NCI-H146 treated with DMSO at 0.1 percent for 48 hours (cell line): ENCODE data around the gene LRIT1.

Source experiments
- DNase-seq: peaks from one replicate; lab custom pipeline; 2025; ENCODE audit not compliant: unreplicated experiment; lab: John Stamatoyannopoulos, UW

LRIT1 gene

GRCh38 chr10:84214612-84215235, 26.6 kb downstream of the LRIT1 start:
- peak; percentile 6 for DNase-seq

GRCh38 chr10:84214046-84214572, 27.2 kb downstream of the LRIT1 start:
- DNase-seq, result no peak

GRCh38 chr10:84213076-84213475, 28.3 kb downstream of the LRIT1 start:
- no peak for DNase-seq

- DNase-seq, result no peak
Measured at GRCh38 chr10:84212014-84212413, 29.3 kb downstream of the LRIT1 start.

GRCh38 chr10:84211566-84211965, 29.8 kb downstream of the LRIT1 start:
- no peak for DNase-seq

GRCh38 chr10:84208023-84208422, 33.3 kb downstream of the LRIT1 start:
- DNase-seq, result no peak

GRCh38 chr10:84205853-84206525, 35.4 kb downstream of the LRIT1 start:
- DNase-seq, result no peak

- DNase-seq, result peak; percentile 33
Measured at GRCh38 chr10:84205049-84205852, 36.1 kb downstream of the LRIT1 start.

GRCh38 chr10:84204610-84205009, 36.7 kb downstream of the LRIT1 start:
- DNase-seq, result no peak

- no peak for DNase-seq
Measured at GRCh38 chr10:84204122-84204521, 37.2 kb downstream of the LRIT1 start.

GRCh38 chr10:84202349-84202748, 39.0 kb downstream of the LRIT1 start:
- no peak for DNase-seq

- no peak for DNase-seq
Measured at GRCh38 chr10:84201682-84202081, 39.7 kb downstream of the LRIT1 start.

- no peak for DNase-seq
Measured at GRCh38 chr10:84201244-84201606, 40.1 kb downstream of the LRIT1 start.

GRCh38 chr10:84200537-84201243, 40.7 kb downstream of the LRIT1 start:
- DNase-seq, result no peak

GRCh38 chr10:84198206-84198915, 43.0 kb downstream of the LRIT1 start:
- DNase-seq, result no peak

- DNase-seq, result no peak
Measured at GRCh38 chr10:84197643-84198042, 43.7 kb downstream of the LRIT1 start.

GRCh38 chr10:84196941-84197340, 44.4 kb downstream of the LRIT1 start:
- DNase-seq, result no peak

GRCh38 chr10:84196083-84196482, 45.3 kb downstream of the LRIT1 start:
- peak; percentile 94 for DNase-seq

- DNase-seq, result peak; percentile 51
Measured at GRCh38 chr10:84195044-84195830, 46.1 kb downstream of the LRIT1 start.
